Effector memory CD4-positive, alpha-beta T cell (primary cell): ENCODE measurements around the gene BAIAP2.
"Not testable (repeated sequence)": the region's sequence is repeated elsewhere in the genome, so short reads cannot be mapped to it uniquely, and the experiment has no call there.

ENCODE experiments used
- DNase-seq, 3 donors: peaks; one replicate each; pipeline ENCODE4 v3.0.0-alpha.2; 2020
- H3K27ac ChIP-seq: 2 replicates; pipeline ENCODE4 v1.7.0; 2013; ENCODE audit warnings: mild to moderate bottlenecking, low read length, moderate library complexity; ENCODE audit not compliant: insufficient read depth, poor library complexity, severe bottlenecking
- H3K27me3 ChIP-seq: replicated peaks from 2 replicates; pipeline ENCODE4 v1.7.0; 2013; ENCODE audit warnings: mild to moderate bottlenecking, low read length; ENCODE audit not compliant: insufficient read depth, control insufficient read depth, poor library complexity, severe bottlenecking
- H3K36me3 ChIP-seq: 2 replicates; pipeline ENCODE4 v1.7.0; 2013; ENCODE audit warnings: mild to moderate bottlenecking, low read length, moderate library complexity; ENCODE audit not compliant: control insufficient read depth, insufficient read depth
- H3K4me1 ChIP-seq: 2 replicates; pipeline ENCODE4 v1.7.0; 2013; ENCODE audit warnings: low read length, mild to moderate bottlenecking; ENCODE audit not compliant: control insufficient read depth, insufficient read depth, poor library complexity, severe bottlenecking
- H3K4me3 ChIP-seq: 2 replicates; pipeline ENCODE4 v1.7.0; 2013; ENCODE audit warnings: low read length, low read depth, mild to moderate bottlenecking; ENCODE audit not compliant: insufficient read depth, poor library complexity, severe bottlenecking
- H3K9me3 ChIP-seq: 2 replicates; pipeline ENCODE4 v1.7.0; 2013; ENCODE audit warnings: mild to moderate bottlenecking, low read length, moderate library complexity; ENCODE audit not compliant: control insufficient read depth

The BAIAP2 gene

GRCh38 chr17:81078026-81078913 is 43.3 kb downstream of the BAIAP2 start:
- not testable (repeated sequence) for H3K27me3 ChIP-seq, H3K27ac ChIP-seq, H3K9me3 ChIP-seq, H3K4me1 ChIP-seq, H3K36me3 ChIP-seq, DNase-seq, H3K4me3 ChIP-seq

GRCh38 chr17:81080019-81080418 is 45.1 kb downstream of the BAIAP2 start:
- no peaks in the 10 kb centered on the region for H3K9me3 ChIP-seq
- DNase-seq = no peak
- no peak overlapping the region for H3K4me3 ChIP-seq
- H3K27ac ChIP-seq = no peak overlapping the region
- no peaks in the 10 kb centered on the region for H3K36me3 ChIP-seq
- no peaks in the 10 kb centered on the region for H3K4me1 ChIP-seq
- no peaks in the 10 kb centered on the region for H3K27me3 ChIP-seq

- H3K4me3 ChIP-seq = no peak overlapping the region
- no peak for DNase-seq
- H3K9me3 ChIP-seq = no peaks in the 10 kb centered on the region
- H3K36me3 ChIP-seq = no peaks in the 10 kb centered on the region
- H3K27ac ChIP-seq = no peak overlapping the region
- H3K27me3 ChIP-seq = no peaks in the 10 kb centered on the region
- no peaks in the 10 kb centered on the region for H3K4me1 ChIP-seq
Observed at GRCh38 chr17:81081222-81082176, 46.5 kb downstream of the BAIAP2 start.

- Histone ChIP-seq H3K27ac (no peak overlapping the region), H3K4me1 (no peaks in the 10 kb centered on the region), H3K9me3 (no peaks in the 10 kb centered on the region), H3K27me3 (no peaks in the 10 kb centered on the region), H3K4me3 (no peak overlapping the region), H3K36me3 (no peaks in the 10 kb centered on the region)
- no peak for DNase-seq
Observed at GRCh38 chr17:81082177-81083073, 47.5 kb downstream of the BAIAP2 start.

GRCh38 chr17:81083125-81083765 is 48.3 kb downstream of the BAIAP2 start:
- H3K27ac ChIP-seq = no peak overlapping the region
- no peak for DNase-seq
- no peaks in the 10 kb centered on the region for H3K36me3 ChIP-seq
- H3K4me3 ChIP-seq = no peak overlapping the region
- no peaks in the 10 kb centered on the region for H3K27me3 ChIP-seq
- no peaks in the 10 kb centered on the region for H3K9me3 ChIP-seq
- no peaks in the 10 kb centered on the region for H3K4me1 ChIP-seq

GRCh38 chr17:81084680-81085419 is 49.9 kb downstream of the BAIAP2 start:
- no peak for DNase-seq
- no peaks in the 10 kb centered on the region for H3K4me1 ChIP-seq
- no peaks in the 10 kb centered on the region for H3K27me3 ChIP-seq
- H3K27ac ChIP-seq = no peak overlapping the region
- no peaks in the 10 kb centered on the region for H3K9me3 ChIP-seq
- no peaks in the 10 kb centered on the region for H3K36me3 ChIP-seq
- H3K4me3 ChIP-seq = no peak overlapping the region

DNA sequence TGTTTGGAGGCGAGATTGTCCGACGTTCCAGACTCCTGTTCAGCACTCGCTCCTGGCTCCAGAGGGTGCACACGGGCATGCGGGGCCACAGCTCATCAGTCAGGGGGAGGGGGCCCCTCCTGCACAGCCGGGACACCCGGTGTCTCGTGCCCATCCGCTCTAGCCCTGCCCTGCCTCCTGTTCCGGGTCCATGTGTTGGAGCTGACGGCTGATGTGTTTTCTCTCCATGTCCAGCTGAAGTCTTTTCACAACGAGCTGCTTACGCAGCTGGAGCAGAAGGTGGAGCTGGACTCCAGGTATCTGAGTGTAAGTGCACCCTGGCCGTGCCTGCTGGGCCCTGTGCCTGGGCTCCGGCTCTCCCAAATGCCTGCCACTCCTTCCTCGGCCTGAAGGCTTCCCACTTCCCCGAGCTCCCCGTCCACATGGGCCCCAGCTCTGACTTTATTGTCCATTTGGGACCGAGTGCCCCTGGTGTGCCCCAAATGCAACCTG is 50.5 kb downstream of the BAIAP2 start:
- Histone ChIP-seq H3K9me3 (no peaks in the 10 kb centered on the region), H3K27me3 (no peaks in the 10 kb centered on the region), H3K4me1 (peaks cover 6% of the 10 kb centered on the region), H3K4me3 (no peak overlapping the region), H3K36me3 (no peaks in the 10 kb centered on the region), H3K27ac (no peak overlapping the region)
- no peak for DNase-seq

GRCh38 chr17:81086789-81087551 is 52.0 kb downstream of the BAIAP2 start:
- Histone ChIP-seq H3K9me3 (no peaks in the 10 kb centered on the region), H3K4me1 (peaks cover 9% of the 10 kb centered on the region), H3K36me3 (no peaks in the 10 kb centered on the region), H3K27ac (no peak overlapping the region), H3K4me3 (no peak overlapping the region), H3K27me3 (no peaks in the 10 kb centered on the region)
- DNase-seq = no peak
